Stimulated activated CD4-positive, alpha-beta T cell treated with anti-CD3 and anti-CD28 coated beads, TNF-alpha, amount 100 ng/mL, for 48 hours (primary cell): ENCODE measurements around the gene APOE.
"Not testable (repeated sequence)": the region's sequence is repeated elsewhere in the genome, so short reads cannot be mapped to it uniquely, and the experiment has no call there.

Source experiments
- DNase-seq, 3 donors: peaks; one replicate each; pipeline ENCODE4 v3.0.0-alpha.2; 2020; ENCODE audit warnings: low read depth in 3 of 3

APOE gene

DNA sequence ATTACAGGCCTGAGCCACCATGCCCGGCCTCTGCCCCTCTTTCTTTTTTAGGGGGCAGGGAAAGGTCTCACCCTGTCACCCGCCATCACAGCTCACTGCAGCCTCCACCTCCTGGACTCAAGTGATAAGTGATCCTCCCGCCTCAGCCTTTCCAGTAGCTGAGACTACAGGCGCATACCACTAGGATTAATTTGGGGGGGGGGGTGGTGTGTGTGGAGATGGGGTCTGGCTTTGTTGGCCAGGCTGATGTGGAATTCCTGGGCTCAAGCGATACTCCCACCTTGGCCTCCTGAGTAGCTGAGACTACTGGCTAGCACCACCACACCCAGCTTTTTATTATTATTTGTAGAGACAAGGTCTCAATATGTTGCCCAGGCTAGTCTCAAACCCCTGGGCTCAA, 4.2 kb downstream of the APOE start:
- no peak for DNase-seq

DNA sequence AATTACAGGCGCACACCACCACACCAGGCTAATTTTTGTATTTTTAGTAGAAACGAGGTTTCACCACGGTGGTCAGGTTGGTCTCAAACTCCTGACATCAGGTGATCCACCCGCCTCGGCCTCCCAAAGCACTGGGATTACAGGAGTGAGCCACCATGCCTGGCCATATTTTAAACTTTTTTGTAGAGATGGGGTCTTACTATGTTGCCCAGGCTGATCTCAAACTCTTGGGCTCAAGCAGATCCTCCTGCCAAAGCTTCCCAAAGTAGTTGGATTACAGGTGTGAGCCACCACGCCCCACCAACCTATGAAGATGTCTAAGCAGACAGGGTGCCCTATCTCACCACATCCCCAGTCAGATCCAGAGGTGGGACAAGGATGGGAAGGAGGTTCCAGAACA, 6.3 kb downstream of the APOE start:
- not testable (repeated sequence) for DNase-seq

DNA sequence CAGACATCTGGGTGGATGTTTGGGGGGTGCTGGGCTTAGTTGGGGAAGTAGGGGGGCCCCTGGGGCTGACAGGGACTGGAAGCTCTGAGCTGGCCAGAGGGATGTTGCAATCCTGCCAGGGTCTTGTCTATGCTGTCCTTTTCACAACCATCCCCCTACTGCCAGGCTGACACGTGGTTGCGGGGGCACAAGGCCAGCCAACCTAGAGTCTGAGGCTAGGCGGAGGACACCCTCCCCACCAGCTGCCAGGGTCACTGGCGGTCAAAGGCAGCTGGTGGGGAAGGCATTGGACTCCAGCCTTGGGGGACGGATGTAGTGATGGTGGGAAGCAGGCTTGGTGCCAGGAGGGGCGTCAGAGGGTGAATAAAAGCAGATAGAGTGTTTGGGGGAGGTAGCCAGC, 7.3 kb downstream of the APOE start:
- DNase-seq = no peak

DNA sequence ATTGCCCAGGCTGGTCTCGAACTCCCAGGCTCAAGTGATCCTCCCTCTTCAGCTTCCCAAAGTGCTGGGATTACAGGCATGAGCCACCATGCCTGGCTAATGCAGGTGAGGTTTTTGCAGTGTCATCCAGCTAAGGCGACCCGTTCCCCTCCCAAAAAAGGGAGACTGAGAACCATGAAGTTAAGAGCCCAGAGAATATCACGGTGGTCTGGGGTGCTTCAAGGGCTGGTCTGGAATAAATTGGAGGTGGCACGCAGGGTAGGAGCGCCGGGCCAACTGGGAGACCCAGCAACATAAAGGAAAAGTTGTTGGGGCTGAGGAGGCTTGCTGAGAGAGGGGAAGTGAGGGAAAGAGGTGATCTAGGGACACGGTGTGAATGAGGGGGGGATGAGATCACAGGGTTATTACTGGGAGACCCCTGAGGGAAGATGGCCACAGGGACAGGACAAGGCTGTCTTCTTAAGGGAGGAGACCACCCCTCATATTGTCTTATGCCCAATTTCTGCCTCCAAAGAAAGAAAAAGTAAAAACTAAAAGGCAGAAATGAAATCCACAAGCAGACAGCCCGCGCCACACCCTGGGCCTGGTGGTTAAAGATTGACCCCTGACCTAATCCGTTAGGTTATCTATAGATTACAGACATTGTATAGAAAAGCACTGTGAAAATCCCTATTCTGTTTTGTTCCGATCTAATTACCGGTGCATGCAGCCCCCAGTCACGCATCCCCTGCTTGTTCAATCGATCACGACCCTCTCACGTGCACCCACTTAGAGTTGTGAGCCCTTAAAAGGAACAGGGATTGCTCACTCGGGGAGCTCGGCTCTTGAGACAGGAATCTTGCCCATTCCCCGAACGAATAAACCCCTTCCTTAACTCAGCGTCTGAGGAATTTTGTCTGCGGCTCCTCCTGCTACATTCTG, 8.2 kb downstream of the APOE start:
- not testable (repeated sequence) for DNase-seq

DNA sequence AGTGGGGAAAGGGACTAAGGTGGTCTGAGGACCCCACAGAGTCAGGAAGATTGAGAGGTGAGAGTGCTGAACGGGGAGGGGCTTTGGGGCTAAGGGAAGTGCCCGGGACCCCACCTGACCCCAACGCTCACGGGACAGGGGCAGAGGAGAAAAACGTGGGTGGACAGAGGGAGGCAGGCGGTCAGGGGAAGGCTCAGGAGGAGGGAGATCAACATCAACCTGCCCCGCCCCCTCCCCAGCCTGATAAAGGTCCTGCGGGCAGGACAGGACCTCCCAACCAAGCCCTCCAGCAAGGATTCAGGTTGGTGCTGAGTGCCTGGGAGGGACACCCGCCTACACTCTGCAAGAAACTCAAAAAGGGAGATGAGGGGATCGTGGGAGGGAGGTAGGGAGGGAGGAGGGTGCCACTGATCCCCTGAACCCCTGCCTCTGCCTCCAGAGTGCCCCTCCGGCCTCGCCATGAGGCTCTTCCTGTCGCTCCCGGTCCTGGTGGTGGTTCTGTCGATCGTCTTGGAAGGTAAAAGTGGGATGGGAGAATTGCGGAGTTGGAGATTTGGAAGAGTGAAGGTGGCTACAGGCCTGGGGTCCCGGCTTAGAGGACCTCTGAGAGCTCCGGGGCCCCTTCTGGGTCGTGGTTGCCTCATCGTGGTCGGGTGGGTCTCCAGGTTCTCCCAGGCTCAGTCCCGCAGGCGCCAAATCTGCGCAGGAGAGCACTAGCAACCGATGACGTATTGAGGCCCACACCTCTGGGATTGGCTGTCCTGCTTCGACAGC, 9.0 kb downstream of the APOE start, which contains the start of gene APOC1:
TSS of gene APOC1 (plus strand) at position 176 of the 774 bp plus-strand sequence. CDS start at position 460, 284 bp downstream.
- DNase-seq = peak; percentile 62 to 74 (median 65)

DNA sequence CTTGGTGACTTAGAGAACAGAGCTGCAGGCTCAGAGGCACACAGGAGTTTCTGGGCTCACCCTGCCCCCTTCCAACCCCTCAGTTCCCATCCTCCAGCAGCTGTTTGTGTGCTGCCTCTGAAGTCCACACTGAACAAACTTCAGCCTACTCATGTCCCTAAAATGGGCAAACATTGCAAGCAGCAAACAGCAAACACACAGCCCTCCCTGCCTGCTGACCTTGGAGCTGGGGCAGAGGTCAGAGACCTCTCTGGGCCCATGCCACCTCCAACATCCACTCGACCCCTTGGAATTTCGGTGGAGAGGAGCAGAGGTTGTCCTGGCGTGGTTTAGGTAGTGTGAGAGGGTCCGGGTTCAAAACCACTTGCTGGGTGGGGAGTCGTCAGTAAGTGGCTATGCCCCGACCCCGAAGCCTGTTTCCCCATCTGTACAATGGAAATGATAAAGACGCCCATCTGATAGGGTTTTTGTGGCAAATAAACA, 18.7 kb downstream of the APOE start:
- DNase-seq = no peak

DNA sequence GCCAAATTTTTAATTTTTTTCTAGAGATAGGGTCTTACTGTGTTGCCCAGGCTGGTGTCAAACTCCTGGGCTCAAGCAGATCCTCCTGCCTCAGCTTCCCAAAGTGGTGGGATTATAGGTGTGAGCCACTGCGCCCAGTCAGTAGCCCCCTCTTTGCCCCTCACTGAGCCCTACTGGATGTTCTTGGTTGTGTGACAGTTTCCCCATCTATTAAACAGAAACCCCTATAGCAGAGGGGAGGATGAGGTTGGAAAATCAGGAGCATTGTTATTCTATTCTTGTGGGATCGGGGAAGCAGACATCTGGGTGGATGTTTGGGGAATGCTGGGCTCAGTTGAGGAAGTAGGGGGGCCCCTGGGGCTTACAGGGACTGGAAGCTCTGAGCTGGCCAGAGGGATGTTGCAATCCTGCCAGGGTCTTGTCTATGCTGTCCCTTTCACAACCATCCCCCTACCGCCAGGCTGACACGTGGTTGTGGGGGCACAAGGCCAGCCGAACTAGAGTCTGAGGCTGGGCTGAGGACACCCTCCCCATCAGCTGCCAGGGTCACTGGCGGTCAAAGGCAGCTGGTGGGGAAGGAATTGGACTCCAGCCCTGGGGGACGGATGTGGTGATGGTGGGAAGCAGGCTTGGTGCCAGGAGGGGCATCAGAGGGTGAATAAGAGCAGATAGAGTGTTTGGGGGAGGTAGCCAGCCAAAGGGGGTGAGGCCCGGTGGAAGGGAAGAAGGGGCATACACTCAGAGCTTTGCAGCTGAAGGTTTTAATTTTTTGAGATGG, 19.7 kb downstream of the APOE start:
- no peak for DNase-seq

DNA sequence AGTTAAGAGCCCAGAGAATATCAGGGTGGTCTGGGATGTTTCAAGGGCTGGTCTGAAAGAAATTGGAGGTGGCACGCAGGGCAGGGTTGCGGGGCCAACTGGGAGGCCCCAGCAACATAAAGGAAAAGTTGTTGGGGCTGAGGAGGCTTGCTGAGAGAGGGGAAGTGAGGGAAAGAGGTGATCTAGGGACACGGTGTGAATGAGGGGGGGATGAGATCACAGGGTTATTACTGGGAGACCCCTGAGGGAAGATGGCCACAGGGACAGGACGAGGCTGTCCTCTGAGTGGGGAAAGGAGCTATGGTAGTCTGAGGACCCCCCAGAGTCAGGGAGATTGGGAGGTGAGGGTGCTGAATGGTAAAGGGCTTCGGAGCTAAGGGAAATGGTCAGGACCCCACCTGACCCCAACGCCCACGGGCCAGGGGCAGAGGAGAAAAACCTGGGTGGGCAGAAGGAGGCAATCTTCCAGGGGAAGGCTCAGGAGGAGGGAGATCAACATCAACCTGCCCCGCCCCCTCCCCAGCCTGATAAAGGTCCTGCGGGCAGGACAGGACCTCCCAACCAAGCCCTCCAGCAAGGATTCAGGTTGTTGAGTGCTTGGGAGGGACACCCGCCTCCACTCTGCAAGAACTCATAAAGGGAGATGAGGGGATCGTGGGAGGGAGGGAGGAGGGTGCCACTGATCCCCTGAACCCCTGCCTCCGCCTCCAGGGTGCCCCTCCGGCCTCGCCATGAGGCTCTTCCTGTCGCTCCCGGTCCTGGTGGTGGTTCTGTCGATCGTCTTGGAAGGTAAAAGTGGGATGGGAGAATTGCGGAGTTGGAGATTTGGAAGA, 20.9 kb downstream of the APOE start:
- DNase-seq = not testable (repeated sequence)

DNA sequence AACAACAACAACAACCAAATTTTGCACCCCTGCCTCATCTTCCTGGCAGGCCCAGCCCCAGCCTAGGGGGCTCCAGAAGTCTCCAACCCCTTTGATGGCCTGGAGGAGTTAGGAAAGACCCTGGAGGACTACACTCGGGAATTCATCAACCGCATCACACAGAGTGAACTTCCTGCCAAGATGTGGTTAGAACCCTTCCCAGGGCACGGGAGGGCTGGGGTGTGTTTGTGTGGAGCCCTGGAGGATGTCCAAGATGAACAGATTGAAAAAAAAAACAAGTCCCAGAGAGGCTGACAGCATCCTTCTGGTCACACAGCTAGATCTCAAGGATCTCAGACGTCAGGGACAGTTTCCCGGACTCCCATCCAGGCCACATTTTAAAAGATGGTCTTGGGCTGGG, 22.1 kb downstream of the APOE start:
- no peak for DNase-seq

DNA sequence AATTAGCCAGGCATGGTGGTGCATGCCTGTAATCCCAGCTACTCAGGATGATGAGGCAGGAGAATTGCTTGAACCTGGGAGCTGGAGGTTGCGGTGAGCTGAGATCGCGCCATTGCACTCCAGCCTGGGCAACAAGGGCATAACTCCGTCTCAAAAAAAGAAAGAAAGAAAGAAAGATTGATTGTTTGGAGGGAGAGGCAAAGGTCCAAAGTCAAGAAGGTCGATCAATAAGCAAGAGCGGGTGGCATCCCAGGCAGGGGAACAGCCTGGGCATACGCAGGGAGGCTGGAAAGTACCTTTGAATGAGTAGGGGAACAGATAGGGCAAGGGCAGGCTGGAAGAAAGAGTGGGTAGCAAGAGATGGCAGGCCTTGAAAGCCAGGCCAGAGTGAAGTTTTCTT, 24.5 kb downstream of the APOE start:
- DNase-seq = no peak

DNA sequence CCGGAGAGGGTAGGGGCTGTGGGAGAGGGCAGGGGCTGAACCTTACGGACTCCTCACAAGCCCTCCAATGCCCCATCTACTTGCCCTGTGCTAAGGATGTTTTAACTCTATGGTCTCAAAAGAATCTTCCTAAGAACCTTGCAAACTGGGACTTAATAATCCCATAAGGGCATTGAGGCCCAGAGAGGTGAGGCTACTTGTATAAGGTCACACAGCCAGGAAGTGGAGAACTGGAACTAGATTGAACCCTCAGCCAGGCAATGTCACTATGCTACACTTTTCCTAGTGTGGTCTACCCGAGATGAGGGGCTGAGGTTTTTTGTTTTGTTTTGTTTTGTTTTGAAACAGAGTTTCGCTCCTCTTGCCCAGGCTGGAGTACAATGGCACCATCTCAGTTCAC, 25.9 kb downstream of the APOE start:
- DNase-seq = no peak

DNA sequence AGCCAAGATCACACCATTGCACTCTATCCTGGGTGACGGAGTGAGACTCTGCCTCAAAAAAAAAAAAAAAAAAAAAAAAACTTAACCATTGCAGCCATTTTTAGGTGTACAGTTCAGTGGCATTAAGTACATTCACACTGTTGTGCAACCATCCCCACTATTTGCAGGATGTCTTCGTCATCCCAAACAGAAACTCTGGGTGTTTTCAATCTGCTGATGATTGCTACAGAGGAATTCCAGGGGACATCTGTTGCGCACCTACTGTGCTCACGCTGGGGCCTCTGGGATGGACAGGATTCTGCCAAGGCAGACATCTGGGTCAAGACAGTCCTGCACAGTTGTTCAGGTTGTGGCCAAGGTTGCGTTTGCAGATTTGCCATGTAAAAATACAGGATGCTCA, 34.1 kb downstream of the APOE start:
- DNase-seq = no peak

DNA sequence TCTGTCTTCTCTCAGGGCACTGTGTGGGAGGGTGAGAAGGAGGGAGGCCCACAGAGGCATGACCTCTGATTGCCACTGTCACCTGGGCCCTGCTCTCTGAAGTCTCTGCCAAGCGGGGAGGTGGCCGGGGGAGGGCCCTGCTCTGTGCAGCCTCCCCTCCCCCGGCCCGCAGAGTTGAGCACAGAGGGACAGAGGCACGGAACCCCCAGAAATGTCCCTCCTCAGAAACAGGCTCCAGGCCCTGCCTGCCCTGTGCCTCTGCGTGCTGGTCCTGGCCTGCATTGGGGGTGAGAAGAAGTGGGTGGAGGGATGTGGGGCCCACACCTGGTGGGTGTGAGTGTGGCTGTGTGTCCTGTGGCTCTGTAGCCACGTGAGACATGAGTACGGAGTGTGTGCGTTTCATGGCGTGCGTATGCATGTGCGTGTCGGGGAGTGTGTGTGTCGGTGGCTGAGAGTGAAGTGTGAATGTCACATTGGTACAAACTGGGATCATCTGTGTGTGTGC, 36.5 kb downstream of the APOE start, which contains the start of gene APOC4:
TSS of gene APOC4 (plus strand) at position 171 of the 505 bp plus-strand sequence. CDS start at position 212, 41 bp downstream.
- DNase-seq = no peak

DNA sequence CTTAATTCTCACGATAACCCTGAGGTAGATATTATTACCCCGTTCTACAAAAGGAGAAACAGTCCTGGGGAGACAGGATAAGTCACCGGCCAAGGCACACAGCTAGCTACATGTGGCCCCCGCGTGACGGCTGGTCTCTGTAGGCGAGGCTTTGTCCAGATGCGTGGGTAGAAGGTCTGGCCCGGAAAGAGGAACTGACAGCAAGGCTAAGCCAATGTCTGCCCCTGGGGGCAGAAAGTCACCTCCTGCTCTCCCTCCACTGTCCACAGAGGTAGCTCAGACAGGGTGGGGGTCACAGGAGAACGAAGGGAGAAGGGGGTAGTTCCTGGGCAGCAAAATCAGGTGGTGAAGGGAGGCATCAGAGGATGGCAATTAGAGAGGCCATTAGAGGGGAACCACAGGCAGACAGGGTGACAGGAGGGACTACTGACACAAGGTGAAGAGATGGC, 38.2 kb downstream of the APOE start:
- DNase-seq = no peak

DNA sequence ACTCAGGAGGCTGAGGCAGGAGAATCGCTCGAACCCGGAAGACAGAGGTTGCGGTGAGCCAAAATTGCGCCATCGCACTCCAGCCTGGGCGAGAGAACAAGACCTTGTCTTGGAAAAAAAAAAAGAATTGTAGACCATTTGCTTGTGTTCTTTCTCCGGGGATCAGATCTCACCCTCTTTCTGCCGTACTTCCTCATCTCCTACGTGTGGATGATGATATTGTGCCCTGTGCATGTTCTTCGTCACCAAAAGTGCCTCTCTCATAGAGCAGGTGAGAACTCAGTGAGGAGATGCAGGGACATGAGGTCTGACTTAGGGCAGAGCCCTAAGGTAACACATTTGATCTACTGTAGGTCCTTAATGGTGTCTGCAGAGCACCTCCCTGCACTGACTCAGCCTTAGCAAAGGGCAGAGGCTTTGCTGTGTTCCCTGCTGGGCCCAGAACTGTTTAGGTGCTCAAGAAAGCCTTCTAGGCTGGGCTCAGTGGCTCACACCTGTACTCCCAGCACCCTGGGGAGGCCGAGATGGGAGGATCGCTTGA, 41.5 kb downstream of the APOE start:
- DNase-seq = no peak

DNA sequence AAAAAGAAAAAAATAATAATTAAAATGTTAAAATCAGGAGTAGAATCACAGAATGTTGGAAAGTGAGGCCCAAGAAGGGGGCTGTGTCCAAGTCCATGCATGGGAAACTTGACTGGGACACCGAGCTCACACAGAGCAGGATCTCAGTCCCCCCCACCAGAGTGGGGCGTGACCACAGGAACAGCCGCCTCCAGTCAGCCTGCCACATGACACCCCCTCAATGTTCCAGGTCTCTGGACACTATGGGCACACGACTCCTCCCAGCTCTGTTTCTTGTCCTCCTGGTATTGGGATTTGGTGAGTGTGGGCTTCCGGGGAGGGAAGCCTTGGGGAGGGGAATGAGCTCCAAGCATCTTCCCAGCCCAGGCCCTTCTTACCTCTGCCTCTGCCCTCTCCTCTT, 42.6 kb downstream of the APOE start:
- no peak for DNase-seq

DNA sequence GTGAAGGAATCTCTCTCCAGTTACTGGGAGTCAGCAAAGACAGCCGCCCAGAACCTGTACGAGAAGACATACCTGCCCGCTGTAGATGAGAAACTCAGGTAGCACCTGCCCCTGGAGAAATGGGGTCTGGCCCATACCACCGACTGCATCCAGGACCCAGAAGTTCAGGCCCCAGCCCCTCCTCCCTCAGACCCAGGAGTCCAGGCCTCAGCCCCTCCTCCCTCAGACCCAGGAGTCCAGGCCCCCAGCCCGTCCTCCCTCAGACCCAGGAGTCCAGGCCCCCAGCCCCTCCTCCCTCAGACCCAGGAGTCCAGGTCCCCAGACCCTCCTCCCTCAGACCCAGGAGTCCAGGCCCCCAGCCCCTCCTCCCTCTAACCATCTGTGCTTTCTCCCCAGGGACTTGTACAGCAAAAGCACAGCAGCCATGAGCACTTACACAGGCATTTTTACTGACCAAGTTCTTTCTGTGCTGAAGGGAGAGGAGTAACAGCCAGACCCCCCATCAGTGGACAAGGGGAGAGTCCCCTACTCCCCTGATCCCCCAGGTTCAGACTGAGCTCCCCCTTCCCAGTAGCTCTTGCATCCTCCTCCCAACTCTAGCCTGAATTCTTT, 43.3 kb downstream of the APOE start:
- no peak for DNase-seq

DNA sequence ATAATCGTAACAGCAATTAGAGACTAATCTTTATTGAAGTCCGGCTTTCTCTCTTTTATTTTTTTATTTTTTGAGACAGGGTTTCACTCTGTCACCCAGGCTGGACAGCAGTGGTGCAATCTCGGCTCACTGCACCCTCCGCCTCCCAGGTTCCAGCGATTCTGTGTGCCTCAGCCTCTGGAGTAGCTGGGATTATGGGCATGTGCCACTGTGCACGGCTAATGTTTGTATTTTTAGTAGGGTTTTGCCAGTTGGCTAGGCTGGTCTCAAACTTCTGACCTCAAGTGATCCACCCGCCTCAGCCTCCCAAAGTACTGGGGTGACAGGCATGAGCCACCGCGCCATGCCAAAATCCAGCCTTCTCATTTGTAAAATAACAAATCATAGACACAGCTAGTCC, 44.0 kb downstream of the APOE start:
- DNase-seq = no peak
